ENCODE results near the gene FAM222B. TPM values are rescaled to one million over a fixed set of nuclear protein-coding genes. Genes with fewer than 3 reads are reported as not detected.

FAM222B gene
- total RNA-seq: 7.3 and 10.5 TPM in 2 replicates

DNA sequence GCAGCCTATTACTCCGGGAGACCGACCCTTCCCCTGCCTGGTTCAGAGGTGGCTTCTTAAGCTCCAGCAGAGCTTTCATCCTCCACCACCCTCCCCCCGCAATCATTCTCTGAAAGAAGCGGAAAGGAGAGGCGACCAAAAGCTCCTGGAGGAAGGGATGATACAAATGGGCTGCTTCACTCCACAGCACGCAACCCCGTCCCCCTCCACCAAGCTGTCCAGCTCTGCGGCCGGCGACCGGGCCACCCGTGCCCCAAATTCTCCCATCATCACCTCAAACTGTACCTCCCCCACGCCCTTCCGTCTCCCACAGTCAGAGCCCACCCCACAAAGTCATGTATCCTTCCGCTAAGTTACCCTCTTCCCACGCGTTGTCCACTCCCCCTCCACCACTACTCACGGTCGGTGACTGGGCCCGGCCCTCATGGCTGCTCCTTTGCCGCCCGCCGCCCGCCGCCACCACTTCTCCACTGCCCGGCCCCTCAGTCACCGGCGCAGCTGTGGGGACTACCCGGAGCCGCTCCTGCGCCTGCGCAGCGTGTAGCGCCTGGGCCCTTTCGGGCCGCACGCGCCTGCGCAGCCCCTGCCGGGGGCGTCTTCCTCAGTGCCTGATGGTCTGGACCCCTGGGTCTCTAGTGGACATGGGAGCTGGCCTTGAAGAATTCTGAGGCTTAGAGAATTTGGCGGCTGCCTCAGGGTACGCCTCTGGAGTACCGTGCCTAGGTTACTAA, at the start of gene FAM222B:
Gene FAM222B (minus strand): TSS at position 509 of the 731 bp plus-strand sequence. CDS start 76,123 bp downstream, outside the sequence.

DNA sequence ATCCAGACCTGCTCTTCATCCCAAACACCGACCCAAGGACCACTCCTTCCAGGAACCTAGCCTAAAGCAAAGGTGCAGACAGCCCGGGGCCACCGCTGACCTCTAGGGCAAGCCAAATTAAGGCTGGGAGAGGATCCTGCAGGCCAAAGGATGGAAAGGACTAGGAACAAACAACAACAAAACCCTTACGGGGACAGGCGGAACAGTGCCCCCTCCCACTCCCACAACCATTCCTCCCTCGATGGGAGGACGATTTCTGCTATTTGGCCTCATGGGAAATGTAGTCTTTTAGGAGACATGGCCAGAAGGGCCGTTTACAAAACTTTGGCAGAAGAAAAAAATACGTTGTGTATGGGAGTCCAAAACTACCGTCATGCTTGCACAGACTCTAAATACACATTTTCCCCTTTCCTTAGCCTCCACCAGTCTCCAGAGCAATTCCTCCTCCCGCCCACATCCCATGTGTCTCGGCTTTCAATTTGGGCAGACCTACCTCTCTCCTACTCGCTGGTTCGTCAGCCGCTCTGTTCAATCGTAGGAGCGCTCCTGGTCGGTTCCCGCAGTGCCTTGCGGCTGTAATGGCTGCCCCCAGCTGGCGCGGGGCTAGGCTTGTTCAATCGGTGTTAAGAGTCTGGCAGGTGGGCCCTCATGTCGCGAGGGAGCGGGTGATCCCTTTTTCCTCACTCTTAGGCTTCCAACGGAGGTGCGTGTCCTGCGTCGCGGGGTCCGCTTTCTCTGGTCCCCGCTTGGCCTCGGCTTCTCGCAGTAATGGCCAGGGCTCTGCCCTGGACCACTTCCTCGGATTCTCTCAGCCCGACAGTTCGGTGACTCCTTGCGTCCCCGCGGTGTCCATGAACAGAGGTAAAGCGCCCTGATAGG, 12.1 kb upstream of the FAM222B start, which contains the start of gene ERAL1:
Gene ERAL1 (plus strand): TSS at position 560 of the 879 bp plus-strand sequence. CDS start 19 bp downstream, at position 579.

DNA sequence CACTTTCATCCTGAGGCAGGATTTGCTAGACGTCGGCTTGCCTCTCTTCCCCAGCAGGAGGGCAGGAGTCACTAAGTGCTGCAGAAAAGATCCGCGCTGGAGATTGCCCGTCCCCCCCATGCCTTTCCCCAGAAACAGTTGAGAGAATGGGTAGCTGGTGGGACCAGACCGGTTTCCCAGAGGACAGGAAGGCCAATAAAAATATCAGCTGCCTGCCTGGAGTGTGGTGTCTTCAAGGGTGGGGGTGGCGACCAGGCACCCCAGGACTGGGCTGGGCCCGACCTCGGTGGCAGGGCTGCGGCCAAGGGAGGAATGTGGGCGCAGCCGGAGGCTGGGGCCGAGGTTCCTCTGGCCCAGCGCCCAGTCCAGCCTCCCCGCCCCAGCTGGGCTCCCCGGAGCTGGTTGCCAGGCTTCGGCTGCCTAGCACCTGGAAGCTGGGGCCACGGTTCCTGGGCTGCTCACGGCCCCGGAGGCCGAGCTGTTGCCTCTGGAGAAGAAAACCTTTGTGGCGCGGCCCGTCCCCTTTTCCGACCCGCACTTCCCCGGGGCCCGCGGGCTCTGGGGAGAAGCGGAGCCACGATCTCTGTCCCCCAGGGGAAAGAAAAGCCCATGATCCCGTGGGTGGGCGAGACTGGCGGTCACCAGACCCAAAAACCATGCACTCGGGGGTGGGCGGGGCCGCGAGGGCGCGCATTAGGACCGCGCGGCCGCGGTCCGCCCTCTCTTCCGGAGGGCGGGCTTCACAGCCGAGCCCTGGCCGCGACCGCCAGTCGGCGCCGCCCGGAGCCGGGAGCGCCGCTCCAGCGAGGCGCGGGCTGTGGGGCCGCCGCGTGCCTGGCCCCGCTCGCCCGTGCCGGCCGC, 99.1 kb downstream of the FAM222B start, which contains the start of gene TRAF4:
Gene TRAF4 (plus strand): TSS at position 769 of the 861 bp plus-strand sequence. CDS start 102 bp downstream, outside the sequence.

GRCh38 chr17:28728364-28729200, 114.0 kb downstream of the FAM222B start, which contains the start of gene NEK8:
Gene NEK8 (plus strand): TSS chr17:28728788. CDS start chr17:28728814, 26 bp downstream.

DNA sequence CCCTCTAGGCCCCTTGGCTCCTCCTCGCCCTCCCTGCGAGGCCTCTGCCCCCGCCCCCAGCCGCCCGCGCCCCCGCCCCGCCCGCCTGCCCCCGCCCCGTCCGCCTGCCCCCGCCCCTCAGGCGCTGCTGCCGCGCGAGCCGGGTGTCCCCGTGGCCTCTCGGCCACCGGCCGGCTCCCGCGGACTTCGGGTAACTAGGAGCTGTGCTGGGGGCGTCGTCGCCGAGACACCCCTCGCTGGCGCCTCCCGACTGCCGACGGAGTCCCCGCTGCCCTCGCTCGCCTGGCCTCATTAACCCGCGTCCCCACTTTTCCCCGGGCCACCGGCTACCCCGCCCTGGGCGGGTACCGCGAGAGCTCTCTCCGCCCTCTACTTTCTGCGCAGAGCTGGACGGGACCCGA, 116.4 kb downstream of the FAM222B start, which contains the start of gene TLCD1:
Gene TLCD1 (minus strand): TSS at position 8 of the 401 bp plus-strand sequence. CDS start 136 bp downstream, outside the sequence.

DNA sequence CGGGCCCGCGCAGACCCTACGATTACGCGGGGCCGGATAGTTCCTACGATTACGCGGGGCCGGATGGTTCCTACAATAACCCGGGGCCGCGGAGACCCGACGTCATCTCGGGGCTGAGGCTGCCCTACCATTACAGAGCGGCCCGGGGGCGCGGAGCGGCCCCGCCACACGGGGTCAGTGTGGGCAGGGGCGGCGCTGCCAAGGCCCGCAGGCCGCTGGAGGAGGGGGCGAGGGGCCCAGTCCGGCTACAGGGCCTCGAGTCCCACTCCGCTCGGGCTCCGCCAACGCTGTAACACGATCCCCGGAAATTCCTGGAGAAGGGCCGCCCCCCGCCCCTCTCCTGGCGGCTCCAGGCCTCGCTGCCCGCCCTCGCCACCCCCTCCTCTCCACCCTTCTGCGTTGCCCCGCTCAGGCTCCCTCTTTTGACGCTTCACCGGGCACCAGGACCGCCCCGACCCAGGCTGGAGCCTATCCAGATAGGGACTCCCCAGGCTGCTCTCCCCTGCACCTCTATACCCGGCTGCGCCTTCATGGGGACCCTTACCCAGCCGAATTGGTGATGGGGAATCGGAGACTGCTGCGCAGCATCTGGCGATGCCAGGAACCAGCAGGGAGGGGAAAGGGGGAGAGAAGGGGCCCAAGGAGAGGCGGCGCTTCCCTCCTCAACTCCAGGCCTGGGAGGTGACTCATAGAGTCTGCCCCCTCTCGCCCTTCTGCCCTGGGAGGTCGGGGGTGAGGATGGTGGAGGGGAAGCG, 124.8 kb downstream of the FAM222B start, which contains the start of gene RAB34:
Gene RAB34 (minus strand): TSS at position 291 of the 755 bp plus-strand sequence. CDS start 602 bp downstream, outside the sequence.

GRCh38 chr17:28711723-28712031, 130.9 kb downstream of the FAM222B start, which contains the start of gene PROCA1:
Gene PROCA1 (minus strand): TSS chr17:28711888. CDS start chr17:28711660, 228 bp downstream.

Other genes with a start within 250 kb of the FAM222B start
- 2.7 and 3.7 TPM in 2 replicates for gene SPAG5, start 243.8 kb downstream of the FAM222B start, total RNA-seq
- 1.3 and 8.6 TPM in 2 replicates for gene RSKR, start 228.6 kb downstream of the FAM222B start, total RNA-seq
- 73.8 and 81.3 TPM in 2 replicates for gene BLTP2, start 197.6 kb downstream of the FAM222B start, total RNA-seq
- gene SDF2, start 180.9 kb downstream of the FAM222B start, total RNA-seq: 41.2 and 63.9 TPM in 2 replicates
- gene SUPT6H, start 180.6 kb downstream of the FAM222B start, total RNA-seq: 29.5 and 30.7 TPM in 2 replicates
- gene PROCA1, start 130.9 kb downstream of the FAM222B start, total RNA-seq: 2.0 TPM in 1 of 2 replicates, not detected in the other
- gene RAB34, start 124.9 kb downstream of the FAM222B start, total RNA-seq: 273 and 356 TPM in 2 replicates
- gene RPL23A, start 122.8 kb downstream of the FAM222B start, total RNA-seq: 831 and 1,309 TPM in 2 replicates
- 11.8 and 20.7 TPM in 2 replicates for gene TLCD1, start 116.6 kb downstream of the FAM222B start, total RNA-seq
- gene NEK8, start 114.0 kb downstream of the FAM222B start, total RNA-seq: 2.3 and 2.8 TPM in 2 replicates
- gene TRAF4, start 98.8 kb downstream of the FAM222B start, total RNA-seq: 17.9 and 27.9 TPM in 2 replicates
- 45.0 and 48.6 TPM in 2 replicates for gene ERAL1, start 12.2 kb upstream of the FAM222B start, total RNA-seq
- 34.2 and 60.9 TPM in 2 replicates for gene FLOT2, start 54.9 kb upstream of the FAM222B start, total RNA-seq
- gene DHRS13, start 60.3 kb upstream of the FAM222B start, total RNA-seq: 5.0 and 7.8 TPM in 2 replicates
- gene PHF12, start 108.7 kb upstream of the FAM222B start, total RNA-seq: 14.2 and 16.8 TPM in 2 replicates
- gene SEZ6, start 163.2 kb upstream of the FAM222B start, total RNA-seq: not detected in 2 replicates
- 0.34 and 1.1 TPM in 2 replicates for gene PIPOX, start 200.4 kb upstream of the FAM222B start, total RNA-seq

Data from pericardium fibroblast (primary cell).